Activated CD4-positive, alpha-beta memory T cell treated with anti-CD3 and anti-CD28 coated beads, Interleukin-2, amount 10 ng/mL, durations not matched to agents 7 days and 5 days (primary cell): Measurements from ENCODE around the gene HAUS7. TPM values are rescaled to one million over a fixed set of nuclear protein-coding genes. Genes with fewer than 3 reads are reported as not detected.
A peak's percentile ranks its signal among the peaks of the same experiment; 100 is the strongest.

Experiments used
- CTCF ChIA-PET: fragments of 350-600 bp; sonication (Branson Sonifier 250); formaldehyde crosslinking; loops from one replicate; lab custom pipeline; 2021; ENCODE audit warnings: antibody characterized with exemption, inconsistent platforms; lab: Charles Lee
- POLR2A ChIA-PET: fragments of 350-600 bp; sonication (Branson Sonifier 250); formaldehyde crosslinking; loops from one replicate; lab custom pipeline; 2021; ENCODE audit warnings: antibody characterized with exemption; lab: Charles Lee
- DNase-seq: peaks from one replicate; pipeline ENCODE4 v3.0.0-alpha.2; 2020
- H3K27ac Mint-ChIP-seq: one replicate; pipeline ENCODE4 v1.8.0; 2021; ENCODE audit warnings: mild to moderate bottlenecking, mixed read lengths
- H3K27me3 Mint-ChIP-seq: one replicate; pipeline ENCODE4 v1.8.0; 2021; ENCODE audit warnings: mixed read lengths
- H3K36me3 Mint-ChIP-seq: one replicate; pipeline ENCODE4 v1.8.0; 2021; ENCODE audit warnings: low read depth, mixed read lengths
- H3K4me1 Mint-ChIP-seq: one replicate; pipeline ENCODE4 v1.8.0; 2021; ENCODE audit warnings: mixed read lengths
- H3K4me3 Mint-ChIP-seq: one replicate; pipeline ENCODE4 v1.8.0; 2021; ENCODE audit warnings: mild to moderate bottlenecking, mixed read lengths
- H3K9me3 Mint-ChIP-seq: one replicate; pipeline ENCODE4 v1.8.0; 2021; ENCODE audit warnings: mixed read lengths
- total RNA-seq, 2 experiments: library from RNA; stranded (reverse); gene quantifications; one replicate each; pipeline ENCODE4 v1.2.3, GENCODE V29; 2021

HAUS7 gene
- total RNA-seq, 2 experiments from 2014 or later: 33.8 to 40.5 TPM

DNA sequence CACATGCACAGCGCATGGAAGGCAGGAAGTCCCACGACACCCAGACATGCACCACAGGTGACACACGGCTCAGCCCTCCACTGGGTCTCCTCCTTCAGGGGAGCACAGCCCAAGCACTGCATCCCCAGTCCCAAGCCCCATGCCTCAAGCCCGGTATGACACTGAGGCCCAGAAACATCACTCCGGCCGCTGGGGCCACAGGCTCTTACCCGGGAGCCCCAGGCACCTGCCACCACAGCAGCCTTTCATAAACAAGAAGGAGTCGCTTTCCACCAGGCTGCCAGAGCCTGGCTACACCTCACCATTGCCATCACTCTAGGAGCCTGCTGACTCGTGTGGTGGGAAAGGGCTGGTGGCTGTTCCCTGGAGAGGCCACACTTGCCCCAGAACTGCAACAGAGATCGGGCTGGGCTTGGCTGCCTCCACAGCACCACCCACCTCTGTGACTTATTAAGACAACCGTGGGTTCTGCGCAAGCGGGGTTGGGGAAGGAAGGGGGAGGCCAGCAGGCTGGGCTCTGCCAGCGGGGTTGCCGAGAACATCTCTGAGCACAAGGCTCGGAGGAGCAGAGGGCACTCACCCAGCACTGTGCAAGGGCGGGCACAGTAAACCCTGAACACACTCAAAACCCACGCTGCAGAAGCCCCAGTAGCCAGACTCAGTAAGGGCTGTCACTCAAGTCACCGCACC, 4.5 kb downstream of the HAUS7 start:
- Mint-ChIP-seq H3K36me3 (peaks cover 8% of the 10 kb centered on the region), H3K27ac (no peak overlapping the region), H3K4me1 (peaks cover 9% of the 10 kb centered on the region), H3K4me3 (no peak overlapping the region), H3K9me3 (no peaks in the 10 kb centered on the region), H3K27me3 (no peaks in the 10 kb centered on the region)
- DNase-seq: no peak
- POLR2A ChIA-PET: no interaction called here
- CTCF ChIA-PET: no interaction called here

GRCh38 chrX:153464116-153464515, 6.3 kb downstream of the HAUS7 start:
- CTCF ChIA-PET: no interaction called here
- H3K4me1 Mint-ChIP-seq: peaks cover 6% of the 10 kb centered on the region
- no peaks in the 10 kb centered on the region for H3K9me3 Mint-ChIP-seq

DNA sequence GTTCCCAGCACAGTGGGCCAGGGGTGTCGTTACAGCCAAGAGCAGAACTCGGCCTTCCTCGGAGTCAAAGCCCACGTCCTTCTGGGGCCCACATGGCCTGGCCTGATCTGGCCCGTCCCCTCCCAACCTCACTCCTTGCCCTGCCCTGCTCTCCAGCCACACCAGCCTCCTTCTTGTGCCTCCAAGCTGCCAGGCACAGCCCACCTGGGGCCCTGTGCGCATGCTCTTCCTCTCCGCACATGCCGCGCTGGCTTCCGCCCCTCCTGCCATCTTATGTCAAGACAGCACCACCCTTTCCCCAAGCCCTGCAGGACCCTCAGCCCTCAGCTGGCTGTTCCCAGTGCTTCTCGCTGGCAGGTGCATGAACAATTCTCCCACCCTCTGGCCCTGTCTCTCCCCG, 6.8 kb downstream of the HAUS7 start:
- Mint-ChIP-seq H3K4me1 (peaks cover 3% of the 10 kb centered on the region), H3K9me3 (no peaks in the 10 kb centered on the region)

More at GRCh38 chrX:153464116-153464515, 6.3 kb downstream of the HAUS7 start:
- H3K27me3 Mint-ChIP-seq: no peaks in the 10 kb centered on the region
- DNase-seq: no peak
- H3K27ac Mint-ChIP-seq: no peak overlapping the region
- no peak overlapping the region for H3K4me3 Mint-ChIP-seq
- H3K36me3 Mint-ChIP-seq: peaks cover 12% of the 10 kb centered on the region
- POLR2A ChIA-PET: no interaction called here

DNA sequence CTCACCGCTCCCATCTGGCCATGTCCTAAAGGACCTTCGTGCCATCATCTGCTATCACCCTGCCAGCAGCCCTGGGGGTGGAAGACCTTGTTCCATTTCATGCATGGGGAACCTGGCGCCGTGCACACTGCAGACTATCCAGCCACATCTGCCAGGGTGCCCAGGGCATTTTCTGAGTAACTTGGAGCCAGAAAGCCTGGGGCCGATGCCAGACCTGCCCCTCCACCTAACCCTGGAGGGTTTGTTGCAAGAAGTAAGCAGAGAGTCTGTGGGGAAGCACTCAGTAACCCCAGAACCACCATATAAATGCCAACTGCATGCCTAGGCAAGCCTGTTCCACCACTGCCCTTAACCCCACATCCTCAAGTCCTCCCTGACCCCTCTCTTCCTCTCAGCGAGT, 7.3 kb downstream of the HAUS7 start:
- Mint-ChIP-seq H3K9me3 (no peaks in the 10 kb centered on the region), H3K27ac (no peak overlapping the region), H3K27me3 (no peaks in the 10 kb centered on the region), H3K4me3 (no peak overlapping the region), H3K36me3 (peaks cover 13% of the 10 kb centered on the region), H3K4me1 (peaks cover 3% of the 10 kb centered on the region)
- no peak for DNase-seq
- ChIA-PET POLR2A (no interaction called here), CTCF (no interaction called here)

More for the DNA sequence above, 6.8 kb downstream of the HAUS7 start:
- Mint-ChIP-seq H3K27me3 (no peaks in the 10 kb centered on the region), H3K27ac (no peak overlapping the region), H3K36me3 (peaks cover 13% of the 10 kb centered on the region), H3K4me3 (no peak overlapping the region)
- DNase-seq: no peak
- CTCF ChIA-PET: no interaction called here
- POLR2A ChIA-PET: no interaction called here

DNA sequence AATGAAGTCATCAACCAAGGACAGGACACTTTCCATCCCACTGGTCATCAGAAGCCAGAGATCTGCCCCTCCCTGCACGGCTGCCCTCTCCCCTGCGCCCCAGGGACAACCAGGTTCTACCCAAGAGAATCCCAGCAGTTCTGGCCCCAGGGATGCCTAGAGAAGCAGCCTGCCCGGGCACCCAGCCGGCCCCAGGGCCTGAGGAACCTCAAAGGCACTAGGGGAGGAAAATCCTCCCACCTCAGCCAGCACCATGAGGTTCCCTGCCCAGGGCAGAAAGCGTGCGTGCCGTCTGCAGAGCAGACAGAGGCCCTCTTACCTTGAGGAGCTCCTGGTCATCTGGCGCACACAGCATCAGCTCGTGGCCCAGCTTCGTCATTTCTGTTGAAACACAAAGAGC, 8.1 kb downstream of the HAUS7 start:
- Mint-ChIP-seq H3K4me1 (peaks cover 2% of the 10 kb centered on the region), H3K27ac (no peak overlapping the region), H3K4me3 (no peak overlapping the region), H3K9me3 (no peaks in the 10 kb centered on the region), H3K36me3 (peaks cover 11% of the 10 kb centered on the region), H3K27me3 (no peaks in the 10 kb centered on the region)
- DNase-seq: no peak
- CTCF ChIA-PET: interaction anchor here (2.0 kb wide), 1 partner anchor 10 kb away, joined by 6 read pairs; no protein-coding TSS in a partner anchor
- POLR2A ChIA-PET: no interaction called here

DNA sequence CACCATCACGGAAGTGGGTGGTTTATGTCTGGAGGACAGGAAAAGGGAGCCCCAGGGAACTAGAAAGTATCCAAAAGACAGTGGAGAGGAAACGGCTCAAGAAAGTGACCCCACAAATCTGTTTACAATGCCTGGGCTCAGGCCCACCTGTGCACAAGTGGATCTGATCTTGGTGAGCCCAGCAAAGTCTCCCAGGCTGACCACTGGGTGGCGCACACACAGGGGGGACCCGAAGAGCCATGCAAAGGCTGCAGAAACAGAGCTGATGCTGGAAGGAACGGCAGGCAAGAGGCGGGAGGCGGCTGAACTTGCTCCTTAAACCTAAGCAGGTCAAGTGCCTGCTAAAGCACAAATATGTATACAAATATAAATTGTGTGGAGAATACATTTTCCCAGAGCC, 9.6 kb downstream of the HAUS7 start:
- H3K9me3 Mint-ChIP-seq: no peaks in the 10 kb centered on the region
- H3K36me3 Mint-ChIP-seq: peaks cover 9% of the 10 kb centered on the region
- peak; percentile 45 for DNase-seq
- POLR2A ChIA-PET: no interaction called here
- CTCF ChIA-PET: interaction anchor here (0.6 to 2.0 kb wide), 6 partner anchors 9 to 47 kb away, joined by 3 to 10 read pairs (median 4); partner anchors contain the start of gene HAUS7
- no peak overlapping the region for H3K27ac Mint-ChIP-seq
- H3K4me1 Mint-ChIP-seq: no peaks in the 10 kb centered on the region
- no peak overlapping the region for H3K4me3 Mint-ChIP-seq
- H3K27me3 Mint-ChIP-seq: no peaks in the 10 kb centered on the region

GRCh38 chrX:153459986-153460385, 10.4 kb downstream of the HAUS7 start:
- no peaks in the 10 kb centered on the region for H3K27me3 Mint-ChIP-seq
- H3K27ac Mint-ChIP-seq: no peak overlapping the region
- no peaks in the 10 kb centered on the region for H3K9me3 Mint-ChIP-seq
- CTCF ChIA-PET: interaction anchor here (1.5 kb wide), 1 partner anchor 48 kb away, joined by 10 read pairs; no protein-coding TSS in a partner anchor
- no peaks in the 10 kb centered on the region for H3K4me1 Mint-ChIP-seq
- H3K36me3 Mint-ChIP-seq: peaks cover 9% of the 10 kb centered on the region
- POLR2A ChIA-PET: no interaction called here
- H3K4me3 Mint-ChIP-seq: no peak overlapping the region
- no peak for DNase-seq

DNA sequence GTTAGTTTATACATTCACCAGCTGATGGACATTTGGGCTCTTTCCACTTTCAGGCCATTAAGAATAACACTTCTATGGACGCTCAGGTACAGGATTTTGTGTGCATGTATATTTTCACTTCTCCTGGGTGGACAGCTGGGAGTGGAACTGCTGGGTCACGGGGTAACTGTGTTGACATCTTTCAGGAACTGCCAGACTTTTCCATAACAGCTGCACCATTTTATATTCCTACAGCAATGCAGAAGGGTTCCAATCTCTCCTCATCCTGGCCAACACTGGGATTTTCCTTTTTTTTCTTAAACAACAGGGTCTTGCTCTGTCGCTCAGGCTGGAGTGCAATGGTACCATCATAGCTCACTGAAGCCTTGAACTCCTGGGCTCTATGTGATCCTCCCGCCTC, 11.9 kb downstream of the HAUS7 start:
- Mint-ChIP-seq H3K36me3 (peaks cover 9% of the 10 kb centered on the region), H3K4me1 (no peaks in the 10 kb centered on the region), H3K27ac (no peak overlapping the region), H3K4me3 (no peak overlapping the region), H3K27me3 (no peaks in the 10 kb centered on the region), H3K9me3 (no peaks in the 10 kb centered on the region)
- DNase-seq: no peak
- CTCF ChIA-PET: no interaction called here
- POLR2A ChIA-PET: no interaction called here

DNA sequence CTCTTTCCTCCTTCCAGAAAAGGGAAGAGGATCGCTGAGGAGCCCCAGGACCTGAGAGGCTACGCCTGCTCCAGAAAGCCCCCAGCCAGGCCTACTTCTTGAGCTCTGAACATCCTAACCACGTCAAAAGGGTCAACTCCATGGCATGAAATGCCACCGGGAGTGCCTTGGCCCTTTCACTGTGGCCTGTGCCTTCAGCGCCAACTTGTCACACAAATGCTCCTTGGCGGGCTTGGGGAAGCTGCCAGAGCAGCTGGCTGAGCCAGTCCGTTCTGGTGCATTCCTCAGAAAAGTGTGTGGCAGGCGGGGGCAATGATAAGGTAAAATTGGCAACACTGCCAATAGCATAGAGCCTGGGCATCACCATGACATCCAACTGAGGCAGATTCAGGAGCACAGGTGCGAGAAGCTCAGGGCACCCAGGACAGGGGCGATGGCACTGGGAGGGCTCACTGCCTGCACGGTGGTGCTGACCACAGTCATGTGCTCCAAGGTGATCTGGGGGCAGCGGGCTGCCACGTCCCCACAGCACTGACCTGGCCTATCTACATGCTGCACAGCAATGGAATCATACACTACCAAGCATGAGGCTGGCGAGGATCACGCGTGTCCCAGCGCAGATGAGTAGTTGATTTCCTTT, 12.4 kb downstream of the HAUS7 start:
- H3K27me3 Mint-ChIP-seq: no peaks in the 10 kb centered on the region
- no peaks in the 10 kb centered on the region for H3K9me3 Mint-ChIP-seq
- H3K4me3 Mint-ChIP-seq: no peak overlapping the region
- H3K27ac Mint-ChIP-seq: no peak overlapping the region
- H3K4me1 Mint-ChIP-seq: no peaks in the 10 kb centered on the region
- ChIA-PET POLR2A (no interaction called here), CTCF (no interaction called here)
- peaks cover 9% of the 10 kb centered on the region for H3K36me3 Mint-ChIP-seq
- DNase-seq: no peak

- Mint-ChIP-seq H3K27me3 (no peaks in the 10 kb centered on the region), H3K36me3 (peaks cover 9% of the 10 kb centered on the region), H3K9me3 (no peaks in the 10 kb centered on the region), H3K4me3 (no peak overlapping the region), H3K4me1 (no peaks in the 10 kb centered on the region), H3K27ac (no peak overlapping the region)
- ChIA-PET POLR2A (no interaction called here), CTCF (no interaction called here)
- DNase-seq: no peak
Measured at GRCh38 chrX:153457136-153457825, 13.1 kb downstream of the HAUS7 start.

DNA sequence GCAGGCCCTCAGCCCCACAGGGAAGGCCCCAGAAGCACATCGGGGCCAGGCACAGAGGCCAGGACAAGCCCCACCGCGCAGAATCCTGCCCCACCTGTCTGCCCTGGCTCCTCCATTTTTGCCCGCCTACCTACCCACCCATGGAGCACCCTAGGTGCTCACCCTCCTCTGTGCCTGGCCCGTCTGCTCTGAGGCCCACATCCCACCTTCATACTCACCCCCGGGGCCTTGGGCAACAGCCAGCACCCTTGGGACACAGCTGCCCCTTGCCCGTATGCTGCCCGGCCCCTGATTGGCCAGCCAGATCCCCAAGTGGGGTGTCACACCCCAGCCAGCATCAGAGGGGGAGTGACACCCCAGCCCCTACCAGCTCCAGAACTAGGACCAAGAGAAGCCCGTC, 13.7 kb downstream of the HAUS7 start:
- DNase-seq: no peak
- H3K4me1 Mint-ChIP-seq: no peaks in the 10 kb centered on the region
- no peaks in the 10 kb centered on the region for H3K27me3 Mint-ChIP-seq
- H3K9me3 Mint-ChIP-seq: no peaks in the 10 kb centered on the region
- H3K4me3 Mint-ChIP-seq: no peak overlapping the region
- ChIA-PET POLR2A (no interaction called here), CTCF (no interaction called here)
- no peak overlapping the region for H3K27ac Mint-ChIP-seq
- H3K36me3 Mint-ChIP-seq: peaks cover 8% of the 10 kb centered on the region

- CTCF ChIA-PET: no interaction called here
- no peak for DNase-seq
Measured at GRCh38 chrX:153456161-153456560, 14.2 kb downstream of the HAUS7 start.

GRCh38 chrX:153455571-153455970, 14.8 kb downstream of the HAUS7 start:
- Mint-ChIP-seq H3K9me3 (no peaks in the 10 kb centered on the region), H3K4me3 (no peak overlapping the region), H3K27ac (no peak overlapping the region), H3K27me3 (no peaks in the 10 kb centered on the region), H3K36me3 (peaks cover 6% of the 10 kb centered on the region), H3K4me1 (no peaks in the 10 kb centered on the region)
- ChIA-PET POLR2A (no interaction called here), CTCF (no interaction called here)
- DNase-seq: no peak

More at GRCh38 chrX:153456161-153456560, 14.2 kb downstream of the HAUS7 start:
- no peaks in the 10 kb centered on the region for H3K9me3 Mint-ChIP-seq
- POLR2A ChIA-PET: no interaction called here
- H3K4me3 Mint-ChIP-seq: no peak overlapping the region
- H3K27me3 Mint-ChIP-seq: no peaks in the 10 kb centered on the region
- peaks cover 6% of the 10 kb centered on the region for H3K36me3 Mint-ChIP-seq
- H3K4me1 Mint-ChIP-seq: no peaks in the 10 kb centered on the region
- no peak overlapping the region for H3K27ac Mint-ChIP-seq
